GM12891 (cell line): ENCODE data around the gene TRDMT1.

Source experiments
- DNase-seq: peaks from one replicate; pipeline ENCODE4 v3.0.0; 2011; ENCODE audit warnings: low spot score; ENCODE audit not compliant: insufficient read length
- FAIRE-seq: peaks from 2 replicates; lab custom pipeline; 2011; peaks lifted over from hg19 to GRCh38; lab: Jason Lieb, UNC
- PAX5 ChIP-seq: IDR thresholded peaks from 2 replicates; pipeline ENCODE4 v1.6.1; 2011; ENCODE audit warnings: low read length, moderate library complexity, mild to moderate bottlenecking; ENCODE audit not compliant: insufficient read depth, severe bottlenecking
- POLR2A ChIP-seq: IDR thresholded peaks from 2 replicates; pipeline ENCODE4 v1.6.1; 2011; ENCODE audit warnings: low read depth, low read length, control low read depth
- POLR2AphosphoS5 ChIP-seq: IDR thresholded peaks from 2 replicates; pipeline ENCODE4 v1.6.1; 2011; ENCODE audit warnings: low read depth, low read length, control low read depth
- POU2F2 ChIP-seq: IDR thresholded peaks from 2 replicates; pipeline ENCODE4 v1.6.1; 2011; ENCODE audit warnings: low read depth, mild to moderate bottlenecking, control low read depth, low read length, moderate library complexity
- SPI1 ChIP-seq: IDR thresholded peaks from 2 replicates; pipeline ENCODE4 v1.6.1; 2011; ENCODE audit warnings: low read depth, low read length, control low read depth
- TAF1 ChIP-seq: IDR thresholded peaks from 2 replicates; pipeline ENCODE4 v1.6.1; 2011; ENCODE audit warnings: low read depth, low read length, control low read depth

The TRDMT1 gene

GRCh38 chr10:17145239-17145638, 56.2 kb downstream of the TRDMT1 start:
- no peak for DNase-seq
- no peak for FAIRE-seq
- no peak for TF ChIP-seq POLR2A
- TF ChIP-seq SPI1, result no peak
- no peak for TF ChIP-seq POU2F2
- no peak for TF ChIP-seq POLR2AphosphoS5
- TF ChIP-seq TAF1, result no peak
- TF ChIP-seq PAX5, result no peak

- no peak for DNase-seq
- no peak for TF ChIP-seq POLR2A
- no peak for TF ChIP-seq PAX5
- no peak for TF ChIP-seq TAF1
- TF ChIP-seq POLR2AphosphoS5, result no peak
- TF ChIP-seq SPI1, result no peak
- TF ChIP-seq POU2F2, result no peak
- no peak for FAIRE-seq
Observed at GRCh38 chr10:17144757-17145156, 56.7 kb downstream of the TRDMT1 start.

- FAIRE-seq (no peak), DNase-seq (no peak)
- TF ChIP-seq PAX5 (no peak), TAF1 (no peak)
Observed at GRCh38 chr10:17144032-17144431, 57.4 kb downstream of the TRDMT1 start.

GRCh38 chr10:17143055-17143690, 58.3 kb downstream of the TRDMT1 start:
- FAIRE-seq (no peak), DNase-seq (no peak)
- TF ChIP-seq TAF1 (no peak), SPI1 (no peak), POU2F2 (no peak), POLR2A (no peak)

GRCh38 chr10:17141504-17142229, 59.8 kb downstream of the TRDMT1 start:
- DNase-seq (no peak), FAIRE-seq (no peak)
- TF ChIP-seq TAF1 (no peak), POLR2A (no peak), SPI1 (no peak), POU2F2 (no peak), POLR2AphosphoS5 (no peak), PAX5 (no peak)

GRCh38 chr10:17140386-17140761, 61.1 kb downstream of the TRDMT1 start:
- DNase-seq (no peak), FAIRE-seq (no peak)
- TF ChIP-seq POU2F2, result no peak
- no peak for TF ChIP-seq POLR2AphosphoS5
- TF ChIP-seq POLR2A, result no peak
- no peak for TF ChIP-seq SPI1
- TF ChIP-seq TAF1, result no peak
- TF ChIP-seq PAX5, result no peak

GRCh38 chr10:17138460-17139042, 62.9 kb downstream of the TRDMT1 start:
- DNase-seq (no peak), FAIRE-seq (no peak)
- TF ChIP-seq POLR2AphosphoS5, result no peak
- no peak for TF ChIP-seq PAX5
- no peak for TF ChIP-seq SPI1
- TF ChIP-seq POU2F2, result no peak
- no peak for TF ChIP-seq POLR2A
- no peak for TF ChIP-seq TAF1

- DNase-seq (no peak), FAIRE-seq (no peak)
- no peak for TF ChIP-seq POLR2A
- TF ChIP-seq SPI1, result no peak
- no peak for TF ChIP-seq POLR2AphosphoS5
- TF ChIP-seq PAX5, result no peak
- no peak for TF ChIP-seq TAF1
- no peak for TF ChIP-seq POU2F2
Observed at GRCh38 chr10:17134737-17135260, 66.7 kb downstream of the TRDMT1 start.

- FAIRE-seq, result no peak
- TF ChIP-seq PAX5 (no peak), POLR2A (no peak), SPI1 (no peak), POLR2AphosphoS5 (no peak), POU2F2 (no peak), TAF1 (no peak)
- no peak for DNase-seq
Observed at GRCh38 chr10:17134282-17134681, 67.2 kb downstream of the TRDMT1 start.

GRCh38 chr10:17129741-17130140, 71.7 kb downstream of the TRDMT1 start, which contains the start of gene CUBN:
CUBN (minus strand) TSS chr10:17129811; CDS start chr10:17129765, 46 bp downstream.
- no peak for DNase-seq
- no peak for TF ChIP-seq SPI1
- TF ChIP-seq TAF1, result no peak
- no peak for TF ChIP-seq POLR2AphosphoS5
- no peak for TF ChIP-seq PAX5
- TF ChIP-seq POU2F2, result no peak
- no peak for TF ChIP-seq POLR2A
- FAIRE-seq, result no peak
